Measurements from ENCODE around the gene ERGIC1. TPM values are rescaled to one million over a fixed set of nuclear protein-coding genes. Genes with fewer than 3 reads are reported as not detected.

ERGIC1 gene
- total and polyA plus RNA-seq, 2 of the 13 experiments (the other 11 are each of a cell fraction or from before 2014, with no cell fraction given), result 78.5 to 184 TPM

DNA sequence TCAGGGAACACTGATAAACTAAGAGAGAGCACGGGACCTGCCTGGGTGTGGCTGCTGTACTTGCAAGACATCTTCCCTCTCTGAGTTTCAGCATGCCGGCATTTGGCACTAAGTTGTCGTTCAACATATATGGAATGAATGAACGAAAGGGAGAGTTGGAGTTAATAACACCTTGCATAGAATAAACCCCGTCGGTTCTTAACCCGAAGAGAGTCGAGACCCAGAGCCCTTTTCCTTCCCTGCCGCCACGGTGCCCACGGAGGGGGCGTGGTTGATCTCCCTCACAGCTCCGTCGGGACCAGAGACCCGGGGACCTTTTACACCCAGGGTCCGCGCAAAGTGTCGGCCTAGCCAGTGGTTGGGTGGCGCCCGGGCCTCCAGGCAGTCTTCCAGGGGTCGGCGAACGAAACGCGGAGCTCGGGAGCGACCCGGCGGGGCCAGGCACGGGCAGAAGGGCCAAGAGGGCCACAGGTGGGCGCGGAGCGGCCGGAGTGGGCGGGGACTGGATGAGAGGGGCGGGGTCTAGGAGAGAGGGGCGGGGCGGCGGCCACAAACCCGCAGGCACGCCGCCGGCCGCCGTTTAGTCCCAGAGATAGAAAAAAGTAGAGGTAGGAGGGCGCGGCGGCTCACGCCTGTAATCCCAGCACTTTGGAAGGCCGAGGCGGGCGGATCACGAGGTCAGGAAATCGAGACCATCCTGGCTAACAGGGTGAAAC is 124.4 kb downstream of the ERGIC1 start (continued):
- TF ChIP-seq, protein P1, sequence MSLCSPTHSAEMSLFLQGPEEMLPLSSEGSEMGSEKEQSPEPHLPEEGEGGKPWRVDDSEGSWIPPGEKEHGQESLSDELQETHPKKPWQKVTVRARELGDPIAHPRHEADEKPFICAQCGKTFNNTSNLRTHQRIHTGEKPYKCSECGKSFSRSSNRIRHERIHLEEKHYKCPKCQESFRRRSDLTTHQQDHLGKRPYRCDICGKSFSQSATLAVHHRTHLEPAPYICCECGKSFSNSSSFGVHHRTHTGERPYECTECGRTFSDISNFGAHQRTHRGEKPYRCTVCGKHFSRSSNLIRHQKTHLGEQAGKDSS (CRISPR knock-in tag; IDR thresholded peaks at IDR 0.05; ENCODE audit: borderline replicate concordance, low read depth), result no peak
- 0 out of 2 replicates have a peak, but pooled peaks have one; percentile 7 for TF ChIP-seq ZNF619 (CRISPR knock-in tag; IDR thresholded peaks at IDR 0.05)
- TF ChIP-seq CCDC6 (CRISPR knock-in tag; IDR thresholded peaks at IDR 0.05), result no peak
- 0 out of 2 replicates have a peak, but pooled peaks have one; percentile 67 for TF ChIP-seq KLF9 (CRISPR knock-in tag; IDR thresholded peaks at IDR 0.05; ENCODE audit: low read depth)
- TF ChIP-seq, protein P2, sequence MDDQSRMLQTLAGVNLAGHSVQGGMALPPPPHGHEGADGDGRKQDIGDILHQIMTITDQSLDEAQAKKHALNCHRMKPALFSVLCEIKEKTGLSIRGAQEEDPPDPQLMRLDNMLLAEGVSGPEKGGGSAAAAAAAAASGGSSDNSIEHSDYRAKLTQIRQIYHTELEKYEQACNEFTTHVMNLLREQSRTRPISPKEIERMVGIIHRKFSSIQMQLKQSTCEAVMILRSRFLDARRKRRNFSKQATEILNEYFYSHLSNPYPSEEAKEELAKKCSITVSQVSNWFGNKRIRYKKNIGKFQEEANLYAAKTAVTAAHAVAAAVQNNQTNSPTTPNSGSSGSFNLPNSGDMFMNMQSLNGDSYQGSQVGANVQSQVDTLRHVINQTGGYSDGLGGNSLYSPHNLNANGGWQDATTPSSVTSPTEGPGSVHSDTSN (CRISPR knock-in tag; IDR thresholded peaks at IDR 0.05; ENCODE audit: borderline replicate concordance), result no peak
- TF ChIP-seq PCBP2 (optimal IDR thresholded peaks at IDR 0.05; ENCODE audit: low read depth, low read length, poor library complexity, severe bottlenecking), result no peak
- no peak for TF ChIP-seq MTF2 (CRISPR knock-in tag; IDR thresholded peaks at IDR 0.05; ENCODE audit: borderline replicate concordance)
- TF ChIP-seq MIXL1 (CRISPR knock-in tag; IDR thresholded peaks at IDR 0.05), result no peak
- no peak for TF ChIP-seq SMAD1 (CRISPR knock-in tag; IDR thresholded peaks at IDR 0.05; ENCODE audit: borderline replicate concordance, low read depth)
- no peak for TF ChIP-seq NONO (IDR thresholded peaks at IDR 0.05)
- TF ChIP-seq NONO (CRISPR knock-in tag; conservative IDR thresholded peaks at IDR 0.05), result peak; percentile 45; the same call in 1 of the 2 replicates
- TF ChIP-seq KLF12 (CRISPR knock-in tag; IDR thresholded peaks at IDR 0.05; ENCODE audit: borderline replicate concordance), result no peak
- no peak for TF ChIP-seq STAG1 (CRISPR knock-in tag; IDR thresholded peaks at IDR 0.05)
- TF ChIP-seq SRY (CRISPR knock-in tag; IDR thresholded peaks at IDR 0.05), result no peak
- TF ChIP-seq, protein P3, sequence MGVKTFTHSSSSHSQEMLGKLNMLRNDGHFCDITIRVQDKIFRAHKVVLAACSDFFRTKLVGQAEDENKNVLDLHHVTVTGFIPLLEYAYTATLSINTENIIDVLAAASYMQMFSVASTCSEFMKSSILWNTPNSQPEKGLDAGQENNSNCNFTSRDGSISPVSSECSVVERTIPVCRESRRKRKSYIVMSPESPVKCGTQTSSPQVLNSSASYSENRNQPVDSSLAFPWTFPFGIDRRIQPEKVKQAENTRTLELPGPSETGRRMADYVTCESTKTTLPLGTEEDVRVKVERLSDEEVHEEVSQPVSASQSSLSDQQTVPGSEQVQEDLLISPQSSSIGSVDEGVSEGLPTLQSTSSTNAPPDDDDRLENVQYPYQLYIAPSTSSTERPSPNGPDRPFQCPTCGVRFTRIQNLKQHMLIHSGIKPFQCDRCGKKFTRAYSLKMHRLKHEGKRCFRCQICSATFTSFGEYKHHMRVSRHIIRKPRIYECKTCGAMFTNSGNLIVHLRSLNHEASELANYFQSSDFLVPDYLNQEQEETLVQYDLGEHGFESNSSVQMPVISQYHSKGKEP (CRISPR knock-in tag; IDR thresholded peaks at IDR 0.05), result no peak
- TF ChIP-seq GLI4 (CRISPR knock-in tag; IDR thresholded peaks at IDR 0.05; ENCODE audit: borderline replicate concordance), result 0 out of 2 replicates have a peak, but pooled peaks have one; percentile 2
- TF ChIP-seq GFI1 (CRISPR knock-in tag; IDR thresholded peaks at IDR 0.05; ENCODE audit: borderline replicate concordance), result no peak
- no peak for TF ChIP-seq ZNF460 (CRISPR knock-in tag; IDR thresholded peaks at IDR 0.05; ENCODE audit: borderline replicate concordance)
- TF ChIP-seq, protein P4, sequence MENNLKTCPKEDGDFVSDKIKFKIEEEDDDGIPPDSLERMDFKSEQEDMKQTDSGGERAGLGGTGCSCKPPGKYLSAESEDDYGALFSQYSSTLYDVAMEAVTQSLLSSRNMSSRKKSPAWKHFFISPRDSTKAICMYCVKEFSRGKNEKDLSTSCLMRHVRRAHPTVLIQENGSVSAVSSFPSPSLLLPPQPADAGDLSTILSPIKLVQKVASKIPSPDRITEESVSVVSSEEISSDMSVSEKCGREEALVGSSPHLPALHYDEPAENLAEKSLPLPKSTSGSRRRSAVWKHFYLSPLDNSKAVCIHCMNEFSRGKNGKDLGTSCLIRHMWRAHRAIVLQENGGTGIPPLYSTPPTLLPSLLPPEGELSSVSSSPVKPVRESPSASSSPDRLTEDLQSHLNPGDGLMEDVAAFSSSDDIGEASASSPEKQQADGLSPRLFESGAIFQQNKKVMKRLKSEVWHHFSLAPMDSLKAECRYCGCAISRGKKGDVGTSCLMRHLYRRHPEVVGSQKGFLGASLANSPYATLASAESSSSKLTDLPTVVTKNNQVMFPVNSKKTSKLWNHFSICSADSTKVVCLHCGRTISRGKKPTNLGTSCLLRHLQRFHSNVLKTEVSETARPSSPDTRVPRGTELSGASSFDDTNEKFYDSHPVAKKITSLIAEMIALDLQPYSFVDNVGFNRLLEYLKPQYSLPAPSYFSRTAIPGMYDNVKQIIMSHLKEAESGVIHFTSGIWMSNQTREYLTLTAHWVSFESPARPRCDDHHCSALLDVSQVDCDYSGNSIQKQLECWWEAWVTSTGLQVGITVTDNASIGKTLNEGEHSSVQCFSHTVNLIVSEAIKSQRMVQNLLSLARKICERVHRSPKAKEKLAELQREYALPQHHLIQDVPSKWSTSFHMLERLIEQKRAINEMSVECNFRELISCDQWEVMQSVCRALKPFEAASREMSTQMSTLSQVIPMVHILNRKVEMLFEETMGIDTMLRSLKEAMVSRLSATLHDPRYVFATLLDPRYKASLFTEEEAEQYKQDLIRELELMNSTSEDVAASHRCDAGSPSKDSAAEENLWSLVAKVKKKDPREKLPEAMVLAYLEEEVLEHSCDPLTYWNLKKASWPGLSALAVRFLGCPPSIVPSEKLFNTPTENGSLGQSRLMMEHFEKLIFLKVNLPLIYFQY (CRISPR knock-in tag; IDR thresholded peaks at IDR 0.05; ENCODE audit: borderline replicate concordance), result no peak
- TF ChIP-seq ZNF101 (CRISPR knock-in tag; IDR thresholded peaks at IDR 0.05; ENCODE audit: borderline replicate concordance, low read depth), result no peak
- TF ChIP-seq SYNCRIP (IDR thresholded peaks at IDR 0.05; ENCODE audit: insufficient read depth, low read depth, low read length), result no peak
